Endodermal cell (in vitro differentiated cells): ENCODE data around the gene PRMT7. TPM values are rescaled to one million over a fixed set of nuclear protein-coding genes. Genes with fewer than 3 reads are reported as not detected.

ENCODE experiments used
- DNase-seq: peaks from one replicate; pipeline ENCODE4 v3.0.0-alpha.2; 2017
- H3K27ac ChIP-seq: 2 replicates; pipeline ENCODE4 v1.5.1; 2013; ENCODE audit warnings: mild to moderate bottlenecking, low read depth, low read length, moderate library complexity
- H3K27me3 ChIP-seq: 2 replicates; pipeline ENCODE4 v1.6.1; 2013; ENCODE audit warnings: mild to moderate bottlenecking, low read length, moderate library complexity; ENCODE audit not compliant: insufficient read depth, control insufficient read depth, poor library complexity, severe bottlenecking
- H3K36me3 ChIP-seq: 2 replicates; pipeline ENCODE4 v1.7.0; 2013; ENCODE audit warnings: mild to moderate bottlenecking, low read length, moderate library complexity; ENCODE audit not compliant: control insufficient read depth, insufficient read depth
- H3K4me1 ChIP-seq: one replicate; pipeline ENCODE4 v1.7.0; 2013; ENCODE audit warnings: low read length; ENCODE audit not compliant: control insufficient read depth, insufficient read depth
- H3K4me3 ChIP-seq: 2 replicates; pipeline ENCODE4 v1.5.1; 2013; ENCODE audit warnings: mild to moderate bottlenecking, low read length, moderate library complexity
- H3K9ac ChIP-seq: 2 replicates; pipeline ENCODE4 v1.6.1; 2013; ENCODE audit warnings: mild to moderate bottlenecking, low read length, moderate library complexity; ENCODE audit not compliant: poor library complexity, severe bottlenecking; ENCODE audit errors: extremely low read depth
- H3K9me3 ChIP-seq: 2 replicates; pipeline ENCODE4 v1.6.1; 2013; ENCODE audit warnings: mild to moderate bottlenecking, low read length, moderate library complexity; ENCODE audit not compliant: control insufficient read depth
- H3K27ac Mint-ChIP-seq: 2 replicates; pipeline ENCODE4 v1.8.0; 2020; ENCODE audit warnings: mixed read lengths
- H3K27me3 Mint-ChIP-seq: 2 replicates; pipeline ENCODE4 v1.8.0; 2021; ENCODE audit warnings: mild to moderate bottlenecking, mixed read lengths; ENCODE audit not compliant: insufficient read depth
- H3K36me3 Mint-ChIP-seq: 2 replicates; pipeline ENCODE4 v1.8.0; 2020; ENCODE audit warnings: low read depth, mixed read lengths
- H3K4me1 Mint-ChIP-seq: 2 replicates; pipeline ENCODE4 v1.8.0; 2020; ENCODE audit warnings: mixed read lengths
- H3K4me3 Mint-ChIP-seq: 2 replicates; pipeline ENCODE4 v1.8.0; 2020; ENCODE audit warnings: mild to moderate bottlenecking, moderate library complexity, mixed read lengths
- H3K9me3 Mint-ChIP-seq: 2 replicates; pipeline ENCODE4 v1.8.0; 2020; ENCODE audit warnings: mild to moderate bottlenecking, mixed read lengths
- CTCF ChIP-seq: fragments of 200-600 bp; sonication (generic); conservative IDR thresholded peaks from 2 replicates; pipeline ENCODE4 v1.5.0; 2021; ENCODE audit warnings: antibody characterized with exemption, mild to moderate bottlenecking
- WGBS, 2 experiments: methylation state at CpG; one replicate each; pipeline versions ENCODE4 v1.1.5 to v1.1.7; 2013; ENCODE audit warnings: missing lambda C conversion rate in 2 of 2, mixed read lengths in 1 of 2; ENCODE audit not compliant: insufficient coverage in 1 of 2, insufficient read length in 1 of 2; 5-methylcytosine and 5-hydroxymethylcytosine counted together
- total RNA-seq, 2 donors: library from RNA; stranded (reverse); fragmentation: NEBNext Ultra II Directional in 1 of 2; extraction: Animal tissue kit (Norgen Biotek cat#: 25700) in 1 of 2; gene quantifications; 2 replicates in 1 of 2; 3 replicates in 1 of 2; pipeline ENCODE4 v1.2.1, GENCODE V29; 2021

Gene PRMT7
- total RNA-seq, 2 donors from 2014 or later, result 63.9 to 68.5 TPM

DNA sequence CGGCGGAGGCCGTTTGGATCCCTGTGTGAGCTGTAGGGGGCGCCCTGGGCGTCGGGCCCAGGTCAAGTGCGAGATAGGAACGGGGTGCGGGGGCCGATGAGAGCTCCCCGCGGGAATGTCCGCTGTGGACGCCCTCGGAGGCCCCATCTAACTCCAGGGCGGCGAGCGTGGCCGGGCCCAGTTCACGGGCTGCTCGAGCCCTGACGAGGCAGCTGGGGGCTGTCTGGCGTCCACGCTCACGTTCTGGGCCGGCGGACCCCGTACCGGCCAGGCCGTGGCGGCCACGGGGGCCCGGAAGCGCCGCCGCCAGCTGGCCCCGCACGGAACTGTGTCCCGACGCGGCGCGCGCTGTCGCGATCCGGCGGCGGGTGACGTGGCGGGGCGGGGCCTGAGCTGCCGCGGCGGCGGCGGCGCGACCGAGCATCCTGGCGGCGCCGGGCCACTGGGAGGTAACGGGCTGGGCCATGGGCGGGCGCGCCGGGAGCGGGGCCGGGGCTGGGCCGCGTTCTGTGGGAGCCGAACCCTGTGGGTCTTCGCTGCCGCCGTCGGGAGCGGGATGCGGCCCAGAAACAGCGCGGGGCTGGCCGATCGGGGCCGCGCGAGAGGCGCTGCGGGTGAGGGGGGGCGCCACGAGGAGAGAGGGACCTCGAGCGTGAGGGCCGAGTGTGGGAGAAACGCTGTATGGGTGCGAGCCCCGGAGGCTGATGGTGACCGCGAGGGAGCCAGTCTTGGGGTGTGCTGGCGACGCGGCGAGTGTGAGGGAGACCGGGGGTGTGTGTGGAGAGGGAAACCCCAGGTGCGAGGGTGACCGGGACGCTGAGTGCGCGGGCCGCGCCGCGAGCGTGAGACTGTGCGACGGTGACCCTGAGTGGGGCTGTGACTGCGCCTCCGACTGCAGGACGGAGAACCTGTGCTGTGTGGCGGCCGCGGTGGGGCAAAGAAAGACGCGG lies 46.4 kb upstream of the PRMT7 start, which contains the start of gene SLC7A6:
Gene SLC7A6 (plus strand): TSS at position 399 of the 950 bp plus-strand sequence. CDS start 10,201 bp downstream, outside the sequence.
- Histone ChIP-seq H3K4me1 (peaks cover 9% of the 10 kb centered on the region), H3K9me3 (no peaks in the 10 kb centered on the region), H3K27ac (peak within 1 kb of the TSS; percentile 69), H3K36me3 (peaks cover 3% of the 10 kb centered on the region), H3K9ac (peak within 1 kb of the TSS; percentile 97), H3K27me3 (no peaks in the 10 kb centered on the region), H3K4me3 (peak within 1 kb of the TSS; percentile 80)
- H3K9me3 Mint-ChIP-seq, result no peaks in the 10 kb centered on the region
- peak within 1 kb of the TSS; percentile 95 for H3K27ac Mint-ChIP-seq
- peak; percentile 91 for DNase-seq
- H3K36me3 Mint-ChIP-seq, result peaks cover 5% of the 10 kb centered on the region
- peaks cover 2% of the 10 kb centered on the region for H3K27me3 Mint-ChIP-seq
- WGBS, 2 experiments, result 0% methylated on average over 43 to 123 of the region's 123 CpGs
- peaks cover 30% of the 10 kb centered on the region for H3K4me1 Mint-ChIP-seq
- TF ChIP-seq CTCF, result peak; percentile 93
- peak within 1 kb of the TSS; percentile 90 for H3K4me3 Mint-ChIP-seq

GRCh38 chr16:68265078-68265920 lies 45.5 kb upstream of the PRMT7 start:
- no peaks in the 10 kb centered on the region for H3K9me3 Mint-ChIP-seq
- H3K27me3 Mint-ChIP-seq, result peaks cover 2% of the 10 kb centered on the region
- 19 to 25% methylated on average over 16 to 23 of the region's 23 CpGs for WGBS, 2 experiments
- peaks cover 6% of the 10 kb centered on the region for H3K36me3 ChIP-seq
- no peaks in the 10 kb centered on the region for H3K27me3 ChIP-seq
- H3K27ac Mint-ChIP-seq, result peak overlapping the region; percentile 95
- TF ChIP-seq CTCF, result no peak
- H3K4me3 ChIP-seq, result peak overlapping the region; percentile 80
- peaks cover 30% of the 10 kb centered on the region for H3K4me1 Mint-ChIP-seq
- DNase-seq, result peak; percentile 77
- peaks cover 9% of the 10 kb centered on the region for H3K4me1 ChIP-seq
- H3K36me3 Mint-ChIP-seq, result peaks cover 5% of the 10 kb centered on the region
- H3K4me3 Mint-ChIP-seq, result peak overlapping the region; percentile 90
- peak overlapping the region; percentile 12 for H3K27ac ChIP-seq
- H3K9me3 ChIP-seq, result no peaks in the 10 kb centered on the region
- H3K9ac ChIP-seq, result peak overlapping the region; percentile 97
